NCI-H1436 (cell line): ENCODE measurements around the gene HEG1.
"Not testable (repeated sequence)": the region's sequence is repeated elsewhere in the genome, so short reads cannot be mapped to it uniquely, and the experiment has no call there.

Experiments used
- DNase-seq: peaks from one replicate; lab custom pipeline; 2025; lab: John Stamatoyannopoulos, UW

Gene HEG1, protein sequence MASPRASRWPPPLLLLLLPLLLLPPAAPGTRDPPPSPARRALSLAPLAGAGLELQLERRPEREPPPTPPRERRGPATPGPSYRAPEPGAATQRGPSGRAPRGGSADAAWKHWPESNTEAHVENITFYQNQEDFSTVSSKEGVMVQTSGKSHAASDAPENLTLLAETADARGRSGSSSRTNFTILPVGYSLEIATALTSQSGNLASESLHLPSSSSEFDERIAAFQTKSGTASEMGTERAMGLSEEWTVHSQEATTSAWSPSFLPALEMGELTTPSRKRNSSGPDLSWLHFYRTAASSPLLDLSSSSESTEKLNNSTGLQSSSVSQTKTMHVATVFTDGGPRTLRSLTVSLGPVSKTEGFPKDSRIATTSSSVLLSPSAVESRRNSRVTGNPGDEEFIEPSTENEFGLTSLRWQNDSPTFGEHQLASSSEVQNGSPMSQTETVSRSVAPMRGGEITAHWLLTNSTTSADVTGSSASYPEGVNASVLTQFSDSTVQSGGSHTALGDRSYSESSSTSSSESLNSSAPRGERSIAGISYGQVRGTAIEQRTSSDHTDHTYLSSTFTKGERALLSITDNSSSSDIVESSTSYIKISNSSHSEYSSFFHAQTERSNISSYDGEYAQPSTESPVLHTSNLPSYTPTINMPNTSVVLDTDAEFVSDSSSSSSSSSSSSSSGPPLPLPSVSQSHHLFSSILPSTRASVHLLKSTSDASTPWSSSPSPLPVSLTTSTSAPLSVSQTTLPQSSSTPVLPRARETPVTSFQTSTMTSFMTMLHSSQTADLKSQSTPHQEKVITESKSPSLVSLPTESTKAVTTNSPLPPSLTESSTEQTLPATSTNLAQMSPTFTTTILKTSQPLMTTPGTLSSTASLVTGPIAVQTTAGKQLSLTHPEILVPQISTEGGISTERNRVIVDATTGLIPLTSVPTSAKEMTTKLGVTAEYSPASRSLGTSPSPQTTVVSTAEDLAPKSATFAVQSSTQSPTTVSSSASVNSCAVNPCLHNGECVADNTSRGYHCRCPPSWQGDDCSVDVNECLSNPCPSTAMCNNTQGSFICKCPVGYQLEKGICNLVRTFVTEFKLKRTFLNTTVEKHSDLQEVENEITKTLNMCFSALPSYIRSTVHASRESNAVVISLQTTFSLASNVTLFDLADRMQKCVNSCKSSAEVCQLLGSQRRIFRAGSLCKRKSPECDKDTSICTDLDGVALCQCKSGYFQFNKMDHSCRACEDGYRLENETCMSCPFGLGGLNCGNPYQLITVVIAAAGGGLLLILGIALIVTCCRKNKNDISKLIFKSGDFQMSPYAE (N-terminal part only)

GRCh38 chr3:125055913-125056745 lies at the start of gene HEG1:
HEG1 (minus strand) TSS chr3:125055997; CDS start chr3:125055890, 107 bp downstream.
- no peak for DNase-seq

- no peak for DNase-seq
These were observed 49.3 kb upstream of the HEG1 start for GRCh38 chr3:125105116-125105515.

GRCh38 chr3:125104639-125105038 lies 48.8 kb upstream of the HEG1 start:
- no peak for DNase-seq

- DNase-seq, result no peak
These were observed 47.6 kb upstream of the HEG1 start for GRCh38 chr3:125103406-125103805.

GRCh38 chr3:125102470-125102869 lies 46.7 kb upstream of the HEG1 start:
- DNase-seq, result no peak

DNA sequence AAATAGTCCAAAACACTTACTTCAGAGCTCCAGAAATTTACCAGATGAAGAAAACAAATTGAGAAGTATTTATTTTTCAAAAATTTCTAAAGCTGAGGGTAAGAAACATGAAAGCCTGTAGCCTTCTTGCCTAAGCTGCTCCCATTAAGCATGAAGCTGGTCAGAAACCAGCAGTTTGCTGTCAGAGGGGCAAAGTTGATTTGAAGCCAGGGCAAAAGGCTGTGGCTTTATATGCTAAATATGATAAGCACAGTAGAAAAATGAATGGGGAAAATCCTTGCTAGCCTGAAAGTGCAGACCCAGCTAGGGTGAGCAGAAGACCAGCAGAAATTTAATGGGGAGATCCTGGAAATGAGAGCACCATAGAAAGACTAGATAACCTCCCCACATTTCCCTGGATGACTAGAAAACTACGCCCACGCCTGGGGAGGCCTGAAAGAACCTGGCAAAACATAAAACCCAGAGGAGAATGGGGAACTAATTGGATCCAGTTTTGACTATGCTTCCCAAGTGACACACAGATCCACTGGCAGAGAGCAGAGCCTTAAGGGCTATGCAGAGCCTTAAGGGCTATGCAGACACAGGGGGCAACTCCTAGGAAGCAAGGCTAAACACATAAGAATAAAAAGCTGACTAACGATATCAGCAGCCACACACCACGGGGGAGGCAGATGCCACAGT lies 43.0 kb upstream of the HEG1 start:
- DNase-seq, result no peak

- no peak for DNase-seq
These were observed 34.9 kb upstream of the HEG1 start for GRCh38 chr3:125090649-125091048.

- DNase-seq, result no peak
These were observed 32.1 kb upstream of the HEG1 start for GRCh38 chr3:125087768-125088391.

DNA sequence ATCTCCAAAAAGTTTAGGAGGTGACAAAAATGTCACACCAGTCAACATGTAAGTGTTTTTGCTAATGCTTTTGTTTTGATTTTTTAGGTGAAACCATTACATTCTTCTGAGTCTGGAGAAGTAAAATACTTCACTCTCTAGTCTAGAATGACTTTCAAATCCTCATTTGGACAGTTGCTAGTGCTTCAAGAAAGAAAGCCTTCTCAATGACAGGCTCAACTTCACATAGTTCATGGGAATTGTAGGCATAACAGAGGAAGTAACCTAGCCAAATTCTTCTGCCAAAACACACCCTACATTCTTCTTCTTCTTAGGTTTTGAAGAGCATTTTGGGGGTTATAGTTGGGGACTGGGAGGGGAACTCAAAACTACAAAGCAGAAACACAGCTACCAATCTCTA lies 29.4 kb upstream of the HEG1 start:
- DNase-seq, result no peak

DNA sequence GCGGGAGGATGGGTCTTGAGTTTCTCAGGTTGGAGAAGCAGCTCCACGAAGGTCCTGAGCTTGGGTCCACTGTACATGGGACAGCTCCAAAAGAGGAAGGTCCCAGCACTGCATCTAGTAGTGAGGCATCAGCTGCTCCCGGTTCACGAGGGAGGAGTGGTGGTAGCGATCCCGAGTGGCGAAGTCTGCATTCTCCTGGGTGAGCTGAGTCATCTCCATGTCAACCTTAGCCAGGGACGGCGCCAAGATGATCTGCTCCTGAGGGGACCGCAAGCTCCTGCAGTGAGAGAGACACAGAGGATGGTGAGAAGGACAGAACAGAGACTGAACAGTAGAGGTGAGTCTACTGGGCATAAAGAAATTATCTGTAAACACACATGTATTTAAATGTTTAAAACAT lies 28.0 kb upstream of the HEG1 start:
- no peak for DNase-seq

- not testable (repeated sequence) for DNase-seq
These were observed 26.5 kb upstream of the HEG1 start for GRCh38 chr3:125082339-125082738.

DNA sequence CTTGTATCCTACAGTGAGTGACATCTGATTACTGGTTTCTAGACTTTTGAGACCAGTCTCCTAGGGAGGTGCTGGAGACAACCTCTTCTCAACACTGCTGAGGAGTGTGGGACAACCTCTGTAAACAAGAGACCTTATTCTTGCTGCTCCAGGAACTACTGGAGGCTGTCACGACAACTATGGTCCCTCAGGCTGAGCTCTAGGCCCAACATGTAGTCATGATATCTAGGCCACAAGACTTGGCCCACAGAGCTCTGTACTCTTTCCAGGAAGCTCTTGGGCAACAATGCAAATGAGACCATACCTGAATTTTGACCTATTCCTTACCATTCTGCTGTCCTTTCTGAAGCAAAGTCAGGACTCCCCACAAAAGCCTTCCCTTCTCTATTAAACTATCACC lies 24.3 kb upstream of the HEG1 start:
- no peak for DNase-seq

- no peak for DNase-seq
These were observed 23.9 kb upstream of the HEG1 start for GRCh38 chr3:125079675-125080045.

DNA sequence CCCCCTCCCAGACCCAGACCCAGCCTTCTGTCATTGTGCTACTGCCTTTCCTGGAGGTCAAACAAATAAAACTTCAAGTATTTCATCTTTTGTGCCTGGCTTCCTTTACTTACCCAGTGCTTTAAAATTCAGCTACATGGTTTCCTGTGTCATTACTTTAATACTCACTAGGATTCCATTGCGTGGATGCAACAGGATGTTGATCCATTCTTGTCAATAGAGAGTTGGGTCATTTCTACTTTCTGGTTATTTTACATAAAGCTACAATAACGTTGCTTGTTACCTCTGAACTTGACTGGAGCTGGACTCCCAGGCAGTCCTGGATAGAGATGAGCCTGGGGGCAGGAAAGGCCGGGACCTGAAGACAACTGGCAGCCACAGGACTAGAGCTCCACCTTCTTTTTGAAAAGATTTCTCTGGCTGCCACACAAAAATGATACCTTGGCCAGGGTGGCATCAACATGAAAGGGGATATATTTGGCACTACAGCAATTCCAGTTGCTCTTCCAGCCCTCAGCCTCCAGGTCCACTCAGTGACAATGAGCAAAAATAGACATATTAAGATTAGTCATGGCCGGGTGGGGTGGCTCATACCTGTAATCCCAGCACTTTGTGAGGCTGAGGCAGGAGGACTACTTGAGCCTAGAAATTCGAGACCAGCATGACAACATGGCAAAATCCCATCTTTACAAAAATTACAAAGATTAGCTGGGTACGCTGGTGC lies 23.3 kb upstream of the HEG1 start:
- no peak for DNase-seq

DNA sequence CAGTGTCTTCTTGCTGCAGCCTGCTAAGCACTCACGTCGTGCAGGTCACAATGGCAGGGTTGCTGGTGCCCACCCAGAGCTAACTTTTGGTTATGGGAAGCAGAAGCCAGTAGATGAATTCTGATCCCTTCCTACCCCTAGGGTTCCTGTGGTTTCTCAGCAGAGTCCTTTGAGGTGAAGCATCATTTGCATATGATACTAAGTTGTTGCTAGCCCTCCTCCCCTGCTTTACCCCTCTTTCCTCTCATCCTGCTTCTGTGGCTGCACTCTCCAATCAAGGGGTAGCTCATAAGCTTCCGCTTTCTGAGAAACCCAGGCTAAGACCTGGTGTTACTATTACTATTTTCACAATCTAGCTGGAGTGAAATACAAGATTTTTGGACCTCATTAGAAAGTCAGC lies 22.1 kb upstream of the HEG1 start:
- DNase-seq, result no peak

DNA sequence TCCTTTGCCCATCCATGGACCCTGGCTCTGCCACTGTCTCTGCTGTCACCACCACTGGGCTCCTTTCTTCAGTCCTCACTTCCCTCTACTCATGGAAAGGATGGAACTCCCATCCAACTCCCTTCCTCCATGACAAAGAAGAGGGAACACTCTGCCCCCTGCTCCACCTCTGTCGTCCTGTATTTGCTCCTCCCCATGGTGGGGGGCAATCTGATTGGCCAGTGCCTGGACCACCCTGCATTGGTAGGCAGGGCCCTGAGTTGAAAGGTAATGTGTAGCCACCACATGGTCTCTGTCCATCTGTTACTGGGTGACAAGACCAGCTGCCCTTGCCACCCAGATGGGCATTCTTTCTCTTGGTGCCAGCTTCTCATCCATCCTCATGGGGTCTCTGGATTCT lies 20.7 kb upstream of the HEG1 start:
- no peak for DNase-seq

DNA sequence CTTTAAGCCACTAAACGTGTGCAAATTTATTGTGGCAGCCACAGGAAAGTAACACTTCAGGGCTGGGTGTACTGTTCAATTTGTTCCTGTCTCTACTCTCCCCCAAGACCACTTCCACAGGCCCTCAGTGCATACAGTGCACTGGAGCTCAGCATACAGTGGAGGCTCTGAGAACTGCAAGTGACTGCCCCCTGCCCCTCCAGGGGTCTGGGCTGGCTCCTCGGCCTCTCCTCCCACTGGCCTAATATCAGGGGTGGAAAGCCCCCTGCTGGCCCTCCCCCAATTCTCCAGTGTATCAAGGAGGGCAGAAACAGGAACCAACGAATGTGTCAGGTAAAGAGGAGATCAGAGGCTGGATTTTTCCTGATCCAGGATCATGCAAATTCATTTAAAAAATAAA lies 19.9 kb upstream of the HEG1 start:
- no peak for DNase-seq

DNA sequence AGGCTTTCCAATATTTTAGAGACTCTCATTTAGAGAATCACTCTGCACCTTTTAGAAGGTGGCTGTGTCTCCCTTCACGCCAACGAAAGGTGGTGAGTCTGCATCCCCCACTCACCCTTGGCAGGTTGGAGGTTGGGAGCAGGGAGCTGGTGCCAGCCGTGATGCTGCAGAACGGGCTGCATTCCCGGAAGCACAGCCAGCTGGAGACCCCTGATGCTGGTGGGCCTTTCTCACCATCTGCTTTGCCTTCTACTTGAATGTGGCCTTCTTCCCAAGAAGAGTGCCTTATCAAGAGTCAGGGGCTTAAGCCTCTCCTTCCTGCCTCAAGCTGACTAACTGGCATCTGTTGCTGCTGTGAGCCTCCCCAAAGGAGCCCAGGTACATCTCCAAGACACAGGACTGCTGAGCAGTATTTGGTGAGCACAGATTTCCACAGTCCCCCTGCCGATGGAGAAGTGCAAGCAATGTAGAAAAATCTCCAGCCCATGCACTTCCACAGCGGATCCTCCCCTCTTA lies 17.7 kb upstream of the HEG1 start:
- no peak for DNase-seq

DNA sequence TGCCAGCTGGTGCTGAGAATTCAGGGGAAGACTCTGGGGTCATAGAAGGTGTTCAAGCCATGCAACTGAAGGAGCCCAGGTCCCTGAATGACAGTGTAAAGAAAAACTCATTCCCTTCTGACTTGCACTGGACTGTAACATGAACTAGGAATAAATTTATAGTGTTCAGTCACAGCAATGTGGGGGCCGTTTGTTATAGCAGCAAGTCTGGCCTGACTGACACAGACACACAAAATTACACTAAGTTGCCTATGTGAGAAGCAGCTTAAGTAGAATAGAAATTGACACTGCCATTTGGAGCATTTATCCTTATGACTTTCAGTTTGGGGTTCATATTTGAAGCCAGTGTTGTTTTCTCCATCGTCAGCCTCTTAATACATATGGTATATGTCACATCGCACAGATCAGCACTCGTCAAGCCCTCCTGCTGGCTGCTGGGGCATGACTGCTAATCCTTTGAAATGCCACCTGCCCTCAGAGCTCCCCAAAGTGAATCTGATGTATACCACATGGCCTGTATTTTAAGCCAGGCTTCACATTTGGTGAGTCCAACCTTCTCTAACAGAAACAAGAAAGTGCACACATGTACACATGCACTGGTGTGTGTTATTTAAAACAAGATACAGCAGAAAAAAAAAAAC lies 17.1 kb upstream of the HEG1 start:
- no peak for DNase-seq
